HG03039 (cell line): ENCODE results near the gene TPTE2.
A peak's percentile ranks its signal among the peaks of the same experiment; 100 is the strongest.
"Not testable (repeated sequence)": the region's sequence is repeated elsewhere in the genome, so short reads cannot be mapped to it uniquely, and the experiment has no call there.

Experiments
- ATAC-seq: cut with Tn5 transposase; IDR thresholded peaks from one replicate; pipeline ENCODE4 v1.9.1; 2021; ENCODE audit warnings: mild to moderate bottlenecking, moderate library complexity; ENCODE audit not compliant: unreplicated experiment

The TPTE2 gene

GRCh38 chr13:19561127-19561582 is at the start of gene TPTE2:
TPTE2 (minus strand) TSS chr13:19561532; CDS start chr13:19503234, 58,298 bp downstream.
- not testable (repeated sequence) for ATAC-seq

GRCh38 chr13:19607523-19608078 is 46.3 kb upstream of the TPTE2 start:
- no peak for ATAC-seq

- ATAC-seq, result no peak
Measured at GRCh38 chr13:19606737-19607136, 45.4 kb upstream of the TPTE2 start.

GRCh38 chr13:19606152-19606551 is 44.8 kb upstream of the TPTE2 start:
- ATAC-seq, result no peak

- no peak for ATAC-seq
Measured at GRCh38 chr13:19605161-19605955, 44.0 kb upstream of the TPTE2 start.

- ATAC-seq, result no peak
Measured at GRCh38 chr13:19604306-19604705, 43.0 kb upstream of the TPTE2 start.

- ATAC-seq, result peak; percentile 81
Measured at GRCh38 chr13:19601749-19602725, 40.7 kb upstream of the TPTE2 start.

GRCh38 chr13:19597523-19597922 is 36.2 kb upstream of the TPTE2 start:
- no peak for ATAC-seq

- ATAC-seq, result no peak
Measured at GRCh38 chr13:19596960-19597361, 35.6 kb upstream of the TPTE2 start.

- ATAC-seq, result no peak
Measured at GRCh38 chr13:19596086-19596485, 34.8 kb upstream of the TPTE2 start.

GRCh38 chr13:19592657-19593180 is 31.4 kb upstream of the TPTE2 start:
- ATAC-seq, result no peak

GRCh38 chr13:19591864-19592263 is 30.5 kb upstream of the TPTE2 start:
- no peak for ATAC-seq

GRCh38 chr13:19590423-19590822 is 29.1 kb upstream of the TPTE2 start:
- ATAC-seq, result no peak

GRCh38 chr13:19589312-19589711 is 28.0 kb upstream of the TPTE2 start:
- no peak for ATAC-seq

- ATAC-seq, result peak; percentile 77
Measured at GRCh38 chr13:19587635-19588300, 26.4 kb upstream of the TPTE2 start.

GRCh38 chr13:19586904-19587634 is 25.7 kb upstream of the TPTE2 start:
- ATAC-seq, result peak; percentile 67

GRCh38 chr13:19581675-19582074 is 20.3 kb upstream of the TPTE2 start:
- no peak for ATAC-seq

GRCh38 chr13:19575230-19575629 is 13.9 kb upstream of the TPTE2 start:
- ATAC-seq, result no peak

GRCh38 chr13:19573120-19573716 is 11.9 kb upstream of the TPTE2 start:
- no peak for ATAC-seq
